ENCODE data around the gene VAPB. TPM values are rescaled to one million over a fixed set of nuclear protein-coding genes. Genes with fewer than 3 reads are reported as not detected.

Gene VAPB
- total RNA-seq, 1 donor from 2014 or later: 55.3 TPM

DNA sequence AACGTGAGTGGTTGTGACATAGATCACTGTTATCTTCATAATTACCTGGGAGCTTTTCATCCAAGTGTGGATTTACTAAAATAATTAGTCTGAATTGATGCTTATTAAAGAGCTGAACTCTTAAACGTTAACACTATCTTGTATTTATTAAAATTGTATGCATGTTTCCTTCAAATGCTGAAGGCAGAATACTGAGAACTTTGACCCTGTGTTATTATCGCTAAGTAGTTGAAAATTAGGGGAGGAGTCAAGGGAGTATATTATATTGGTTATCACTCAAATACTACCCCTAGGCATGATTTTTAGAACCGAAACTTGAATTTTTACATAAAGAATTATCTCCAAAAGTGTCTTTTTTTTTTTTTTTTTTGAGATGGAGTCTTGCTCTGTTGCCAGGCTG, 5.8 kb downstream of the VAPB start:
- TF ChIP-seq, protein P1, sequence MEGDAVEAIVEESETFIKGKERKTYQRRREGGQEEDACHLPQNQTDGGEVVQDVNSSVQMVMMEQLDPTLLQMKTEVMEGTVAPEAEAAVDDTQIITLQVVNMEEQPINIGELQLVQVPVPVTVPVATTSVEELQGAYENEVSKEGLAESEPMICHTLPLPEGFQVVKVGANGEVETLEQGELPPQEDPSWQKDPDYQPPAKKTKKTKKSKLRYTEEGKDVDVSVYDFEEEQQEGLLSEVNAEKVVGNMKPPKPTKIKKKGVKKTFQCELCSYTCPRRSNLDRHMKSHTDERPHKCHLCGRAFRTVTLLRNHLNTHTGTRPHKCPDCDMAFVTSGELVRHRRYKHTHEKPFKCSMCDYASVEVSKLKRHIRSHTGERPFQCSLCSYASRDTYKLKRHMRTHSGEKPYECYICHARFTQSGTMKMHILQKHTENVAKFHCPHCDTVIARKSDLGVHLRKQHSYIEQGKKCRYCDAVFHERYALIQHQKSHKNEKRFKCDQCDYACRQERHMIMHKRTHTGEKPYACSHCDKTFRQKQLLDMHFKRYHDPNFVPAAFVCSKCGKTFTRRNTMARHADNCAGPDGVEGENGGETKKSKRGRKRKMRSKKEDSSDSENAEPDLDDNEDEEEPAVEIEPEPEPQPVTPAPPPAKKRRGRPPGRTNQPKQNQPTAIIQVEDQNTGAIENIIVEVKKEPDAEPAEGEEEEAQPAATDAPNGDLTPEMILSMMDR (IDR thresholded peaks at IDR 0.05): no peak
- no peaks in the 10 kb centered on the region for H3K27me3 Mint-ChIP-seq (ENCODE audit: low read depth)
- H3K4me3 Mint-ChIP-seq (ENCODE audit: unreplicated experiment): no peak overlapping the region
- no peak for DNase-seq (ENCODE audit: low spot score)
- peaks cover 69% of the 10 kb centered on the region for H3K4me1 Mint-ChIP-seq (ENCODE audit: low read depth)
- H3K27ac Mint-ChIP-seq (ENCODE audit: unreplicated experiment): no peak overlapping the region
- no peaks in the 10 kb centered on the region for H3K9me3 Mint-ChIP-seq (ENCODE audit: low read depth)
- no peaks in the 10 kb centered on the region for H3K36me3 Mint-ChIP-seq (ENCODE audit: low read depth)

GRCh38 chr20:58395604-58396003, 6.6 kb downstream of the VAPB start:
- no peak overlapping the region for H3K27ac Mint-ChIP-seq (ENCODE audit: unreplicated experiment)
- H3K9me3 Mint-ChIP-seq (ENCODE audit: low read depth): no peaks in the 10 kb centered on the region
- no peak for DNase-seq (ENCODE audit: low spot score)
- TF ChIP-seq, protein P1 (IDR thresholded peaks at IDR 0.05): no peak
- H3K4me3 Mint-ChIP-seq (ENCODE audit: unreplicated experiment): no peak overlapping the region
- no peaks in the 10 kb centered on the region for H3K27me3 Mint-ChIP-seq (ENCODE audit: low read depth)
- peaks cover 61% of the 10 kb centered on the region for H3K4me1 Mint-ChIP-seq (ENCODE audit: low read depth)
- no peaks in the 10 kb centered on the region for H3K36me3 Mint-ChIP-seq (ENCODE audit: low read depth)

DNA sequence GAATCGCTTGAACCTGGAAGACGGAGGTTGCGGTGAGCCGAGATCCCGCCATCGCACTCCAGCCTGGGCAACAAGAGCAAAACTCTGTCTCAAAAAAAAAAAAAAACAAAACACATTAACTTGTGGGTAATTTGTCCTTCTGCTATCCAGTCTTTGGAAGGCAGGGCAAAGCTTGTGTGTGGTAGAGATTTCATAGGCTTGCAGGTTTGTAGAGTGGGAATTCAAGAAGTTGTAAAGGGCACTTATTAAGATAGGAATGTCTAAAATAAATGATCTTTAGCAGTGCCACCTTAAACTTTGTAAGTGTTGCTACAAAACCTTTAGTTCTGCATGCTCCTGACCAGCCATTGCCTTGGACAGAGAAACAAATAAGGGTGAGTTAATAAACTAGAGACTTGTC, 8.4 kb downstream of the VAPB start:
- Mint-ChIP-seq H3K36me3 (ENCODE audit: low read depth) (no peaks in the 10 kb centered on the region), H3K27me3 (ENCODE audit: low read depth) (no peaks in the 10 kb centered on the region), H3K4me1 (ENCODE audit: low read depth) (peaks cover 44% of the 10 kb centered on the region), H3K27ac (ENCODE audit: unreplicated experiment) (no peak overlapping the region), H3K9me3 (ENCODE audit: low read depth) (no peaks in the 10 kb centered on the region), H3K4me3 (ENCODE audit: unreplicated experiment) (no peak overlapping the region)
- DNase-seq (ENCODE audit: low spot score): no peak
- TF ChIP-seq, protein P1 (IDR thresholded peaks at IDR 0.05): no peak

DNA sequence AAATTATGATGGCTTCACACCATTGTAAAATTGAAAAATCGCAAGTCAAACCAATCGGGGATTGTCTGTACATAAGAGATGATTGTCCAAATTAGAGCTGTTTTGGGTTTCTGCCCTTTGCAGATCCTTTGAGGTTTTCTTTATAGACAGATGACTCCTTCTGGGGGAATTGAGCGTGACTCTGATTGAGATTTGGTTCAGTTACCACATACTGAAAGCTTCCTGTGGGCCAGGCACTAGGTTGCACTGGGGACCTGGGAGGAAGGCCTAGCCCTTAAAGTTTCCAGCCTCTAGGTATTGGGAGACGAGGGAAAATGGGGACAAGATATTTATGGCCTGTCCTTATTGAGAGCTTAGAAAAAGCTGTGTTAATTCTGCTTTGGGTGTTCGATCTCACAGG, 9.2 kb downstream of the VAPB start:
- Mint-ChIP-seq H3K4me1 (ENCODE audit: low read depth) (peaks cover 36% of the 10 kb centered on the region), H3K27ac (ENCODE audit: unreplicated experiment) (no peak overlapping the region), H3K9me3 (ENCODE audit: low read depth) (no peaks in the 10 kb centered on the region), H3K4me3 (ENCODE audit: unreplicated experiment) (no peak overlapping the region), H3K36me3 (ENCODE audit: low read depth) (no peaks in the 10 kb centered on the region), H3K27me3 (ENCODE audit: low read depth) (no peaks in the 10 kb centered on the region)
- DNase-seq (ENCODE audit: low spot score): no peak
- TF ChIP-seq, protein P1 (IDR thresholded peaks at IDR 0.05): no peak

DNA sequence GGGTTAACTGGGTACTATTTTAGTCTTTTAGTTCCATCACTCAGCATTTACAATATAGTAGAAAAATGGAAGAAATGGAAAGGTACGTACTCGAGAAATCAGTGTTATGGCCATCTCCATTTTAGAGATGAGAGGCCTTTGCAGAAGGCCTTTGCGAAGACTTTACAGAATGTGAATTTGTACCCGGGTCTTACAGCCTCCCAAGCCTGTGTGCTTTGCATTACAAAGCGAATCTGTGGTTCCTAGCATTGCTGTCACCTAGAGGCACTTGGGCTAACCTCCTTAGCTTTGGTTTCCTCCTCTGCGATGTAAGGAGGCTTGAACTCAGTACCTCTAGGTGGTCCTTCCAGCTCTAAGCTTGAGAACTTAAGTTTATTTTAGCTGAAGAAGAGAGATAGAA, 10.9 kb downstream of the VAPB start:
- H3K4me1 Mint-ChIP-seq (ENCODE audit: low read depth): peaks cover 24% of the 10 kb centered on the region
- no peaks in the 10 kb centered on the region for H3K9me3 Mint-ChIP-seq (ENCODE audit: low read depth)
- H3K36me3 Mint-ChIP-seq (ENCODE audit: low read depth): no peaks in the 10 kb centered on the region
- H3K4me3 Mint-ChIP-seq (ENCODE audit: unreplicated experiment): no peak overlapping the region
- no peak for DNase-seq (ENCODE audit: low spot score)
- H3K27ac Mint-ChIP-seq (ENCODE audit: unreplicated experiment): no peak overlapping the region
- TF ChIP-seq, protein P1 (IDR thresholded peaks at IDR 0.05): no peak
- H3K27me3 Mint-ChIP-seq (ENCODE audit: low read depth): no peaks in the 10 kb centered on the region

Data from chondrocyte (in vitro differentiated cells).